NCI-H146 treated with DMSO at 0.1 percent for 48 hours (cell line): Measurements from ENCODE around the gene CFAP47.
"Not testable (repeated sequence)": the region's sequence is repeated elsewhere in the genome, so short reads cannot be mapped to it uniquely, and the experiment has no call there.

Experiments
- DNase-seq: peaks from one replicate; lab custom pipeline; 2025; ENCODE audit not compliant: unreplicated experiment; lab: John Stamatoyannopoulos, UW

Gene CFAP47

GRCh38 chrX:36214924-36215323 is 295.4 kb downstream of the CFAP47 start:
- DNase-seq, result no peak

DNA sequence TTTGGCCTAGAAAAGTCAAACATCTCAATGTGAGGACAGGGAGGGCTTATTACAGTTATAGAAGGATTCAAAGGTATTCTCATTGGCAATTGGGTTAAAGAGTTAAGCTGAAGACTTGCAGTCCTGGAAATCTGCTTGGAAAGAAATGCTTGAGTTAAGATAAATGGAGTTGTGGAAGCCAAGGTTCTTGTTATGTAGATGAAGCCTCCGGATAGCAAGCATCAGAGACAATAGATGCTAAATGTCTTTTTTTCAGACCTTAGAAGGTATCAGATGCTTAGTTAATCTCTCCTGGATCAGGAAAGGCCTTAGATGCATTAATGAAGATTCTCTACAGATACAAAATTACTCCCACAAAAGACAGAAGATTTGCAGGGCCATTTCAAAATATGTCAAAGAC is 299.3 kb downstream of the CFAP47 start:
- DNase-seq, result no peak

DNA sequence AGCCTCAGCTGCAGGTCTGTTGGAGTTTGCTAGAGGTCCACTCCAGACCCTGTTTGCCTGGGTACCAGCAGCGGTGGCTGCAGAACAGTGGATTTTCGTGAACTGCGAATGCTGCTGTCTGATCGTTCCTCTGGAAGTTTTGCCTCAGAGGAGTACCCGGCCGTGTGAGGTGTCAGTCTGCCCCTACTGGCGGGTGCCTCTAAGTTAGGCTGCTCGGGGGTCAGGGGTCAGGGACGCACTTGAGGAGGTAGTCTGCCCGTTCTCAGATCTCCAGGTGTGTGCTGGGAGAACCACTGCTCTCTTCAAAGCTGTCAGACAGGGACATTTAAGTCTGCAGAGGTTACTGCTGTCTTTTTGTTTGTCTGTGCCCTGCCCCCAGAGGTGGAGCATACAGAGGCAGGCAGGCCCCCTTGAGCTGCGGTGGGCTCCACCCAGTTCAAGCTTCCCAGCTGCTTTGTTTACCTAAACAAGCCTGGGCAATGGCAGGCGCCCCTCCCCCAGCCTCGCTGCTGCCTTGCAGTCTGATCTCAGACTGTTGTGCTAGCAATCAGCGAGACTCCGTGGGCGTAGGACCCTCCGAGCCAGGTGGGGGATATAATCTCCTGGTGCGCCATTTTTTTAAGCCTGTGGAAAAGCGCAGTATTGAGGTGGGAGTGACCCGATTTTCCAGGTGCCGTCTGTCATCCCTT is 315.4 kb downstream of the CFAP47 start:
- DNase-seq, result not testable (repeated sequence)

DNA sequence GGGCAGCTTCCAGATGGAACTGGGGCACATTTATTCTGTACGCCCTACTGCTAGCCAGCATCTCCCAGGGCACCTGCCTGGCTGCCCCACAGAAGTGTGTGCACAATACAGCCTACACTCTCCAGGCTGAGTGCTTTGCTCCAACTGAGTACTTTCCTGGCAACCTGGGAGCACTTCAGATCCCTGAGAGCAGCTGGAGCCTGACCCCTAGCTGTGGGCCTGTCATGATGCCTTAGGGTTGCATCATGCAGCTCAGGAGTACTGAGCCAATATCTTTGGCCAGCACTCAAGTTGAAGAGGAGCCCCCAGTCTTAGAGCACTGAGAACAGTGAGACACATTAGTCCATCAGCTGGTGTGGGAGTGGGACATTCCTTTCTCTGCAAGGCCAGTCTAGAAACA is 321.9 kb downstream of the CFAP47 start:
- no peak for DNase-seq

DNA sequence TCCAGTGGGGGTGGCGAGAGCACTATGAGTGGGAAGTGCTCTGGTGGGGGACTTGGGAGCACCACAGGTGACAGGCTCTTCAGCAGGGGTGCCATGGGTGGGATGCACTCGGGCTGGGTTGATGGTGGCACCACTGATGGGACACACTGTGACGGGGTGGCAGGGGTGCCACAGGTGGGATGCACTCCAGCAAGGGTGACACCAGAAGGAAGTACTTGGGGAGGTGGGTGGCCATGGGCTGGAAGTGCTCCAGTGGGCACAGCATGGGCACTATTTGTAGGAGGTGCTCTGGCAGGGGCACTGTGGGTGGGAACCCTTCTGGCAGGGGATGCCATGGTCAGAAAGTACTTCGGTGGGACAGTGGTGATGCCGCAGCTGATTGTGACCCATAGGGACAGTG is 346.6 kb downstream of the CFAP47 start:
- no peak for DNase-seq

GRCh38 chrX:36310136-36310535 is 390.6 kb downstream of the CFAP47 start:
- DNase-seq, result no peak

- no peak for DNase-seq
Measured at GRCh38 chrX:36314303-36314702, 394.8 kb downstream of the CFAP47 start.

GRCh38 chrX:36334572-36334971 is 415.0 kb downstream of the CFAP47 start:
- no peak for DNase-seq

- DNase-seq, result no peak
Measured at GRCh38 chrX:36336751-36337150, 417.2 kb downstream of the CFAP47 start.

DNA sequence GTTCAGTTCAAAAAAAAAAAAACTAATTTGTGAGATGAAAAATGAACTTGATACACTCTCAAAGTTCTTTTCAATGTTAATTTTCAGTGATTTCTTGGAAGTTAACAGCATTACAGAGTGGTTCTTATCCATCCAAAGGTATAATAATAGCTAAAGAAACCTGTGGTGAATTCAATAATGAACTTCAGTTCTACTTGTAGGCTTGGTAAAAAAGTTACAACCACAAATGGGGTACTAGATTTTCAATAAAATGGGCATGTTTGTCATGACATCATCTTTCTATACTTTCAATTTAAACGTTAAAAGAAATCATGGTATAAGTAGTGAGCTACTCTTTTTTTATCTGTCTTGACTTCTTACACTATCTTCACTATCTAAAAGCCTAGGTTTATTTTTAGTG is 424.8 kb downstream of the CFAP47 start:
- DNase-seq, result no peak

GRCh38 chrX:36348509-36348908 is 429.0 kb downstream of the CFAP47 start:
- no peak for DNase-seq

DNA sequence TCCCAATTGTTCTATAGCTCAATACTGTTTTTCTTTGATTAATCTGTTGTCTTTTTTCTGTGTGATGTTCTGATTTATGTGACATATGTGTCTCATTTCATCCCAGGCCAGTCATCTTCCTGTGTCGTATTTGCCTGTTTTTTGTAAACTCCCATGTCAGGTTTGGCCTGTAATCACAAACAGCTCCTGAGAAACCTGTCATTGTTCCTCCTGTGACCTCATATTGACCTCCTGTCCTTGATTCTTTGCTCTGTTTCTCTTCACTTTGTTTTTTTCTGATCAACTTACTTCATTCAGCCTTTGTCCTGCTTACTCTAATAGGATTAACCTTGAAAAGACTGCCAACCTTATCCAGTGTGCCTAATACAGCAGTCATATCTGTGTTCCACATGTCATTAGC is 438.3 kb downstream of the CFAP47 start:
- DNase-seq, result no peak

DNA sequence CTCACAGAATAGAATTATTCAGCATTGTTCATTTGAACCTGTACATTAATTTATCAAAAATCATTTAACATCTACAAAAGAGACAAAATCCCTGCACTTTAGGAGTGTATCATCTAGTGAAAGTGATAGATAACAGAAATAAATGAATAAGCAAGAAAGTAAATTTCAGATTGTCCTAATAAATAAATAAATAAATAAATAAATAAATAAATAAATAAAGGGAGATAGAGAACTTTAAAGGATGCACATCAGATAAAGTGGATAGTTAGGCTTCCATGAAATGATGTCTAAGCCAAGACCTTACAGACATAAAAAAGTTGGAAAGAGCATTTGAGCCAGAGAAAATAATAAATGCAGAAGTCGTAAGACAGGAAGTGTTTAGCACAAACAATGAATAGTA is 444.7 kb downstream of the CFAP47 start:
- no peak for DNase-seq

DNA sequence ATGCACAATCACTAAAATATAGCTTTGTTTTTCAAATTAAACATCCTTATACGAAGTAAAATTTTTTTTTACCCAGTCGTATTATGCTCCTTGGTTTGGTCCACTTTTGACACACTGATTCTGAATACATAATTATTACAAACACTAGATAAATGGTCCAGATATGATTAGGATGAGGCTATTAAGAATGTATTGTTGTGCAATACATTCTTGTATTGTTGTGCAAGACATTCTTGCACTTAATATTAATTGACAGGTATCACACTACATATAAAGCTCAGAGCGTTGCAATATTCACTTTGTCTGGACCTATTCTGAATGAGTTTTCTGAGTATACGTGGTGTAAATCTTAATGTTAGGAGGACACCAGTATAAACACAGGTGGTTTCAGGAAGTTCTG is 464.0 kb downstream of the CFAP47 start:
- DNase-seq, result no peak

DNA sequence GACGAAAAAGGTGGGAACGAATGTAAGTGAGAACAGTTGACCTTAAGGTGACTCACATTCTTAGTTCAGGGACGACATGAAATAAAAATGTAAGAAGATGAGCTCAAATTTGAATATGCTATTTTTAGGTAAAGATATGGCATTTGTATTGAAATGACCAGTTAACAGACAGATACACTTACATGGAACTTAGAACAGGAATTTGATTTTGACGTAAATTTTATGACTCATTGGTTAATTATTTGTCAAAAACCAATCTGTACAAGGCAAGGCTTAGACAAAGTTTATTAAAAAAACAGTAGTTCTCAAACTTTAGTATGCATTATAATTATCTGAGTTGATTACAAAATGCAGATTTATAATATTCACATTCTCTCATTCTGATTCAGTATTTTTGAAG is 469.4 kb downstream of the CFAP47 start:
- DNase-seq, result no peak

- DNase-seq, result no peak
Measured at GRCh38 chrX:36401774-36402173, 482.2 kb downstream of the CFAP47 start.

DNA sequence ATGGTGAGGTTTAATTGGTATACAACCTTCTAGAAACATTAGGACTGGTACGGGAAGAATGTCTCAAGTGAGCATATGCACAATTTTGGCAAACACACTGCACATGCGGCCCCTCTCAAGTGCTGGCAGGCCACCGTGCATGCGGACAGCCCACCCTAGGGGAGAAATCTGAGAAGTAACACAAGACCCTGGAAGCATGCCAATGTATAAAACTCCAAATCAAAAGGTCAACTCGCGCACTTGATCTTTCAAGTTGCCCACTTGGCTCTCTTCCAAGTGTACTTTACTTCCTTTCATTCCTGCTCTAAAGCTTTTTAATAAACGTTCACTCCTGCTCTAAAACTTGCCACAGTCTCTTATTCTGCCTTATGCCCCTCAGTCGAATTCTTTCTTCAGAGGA is 488.3 kb downstream of the CFAP47 start:
- DNase-seq, result no peak

DNA sequence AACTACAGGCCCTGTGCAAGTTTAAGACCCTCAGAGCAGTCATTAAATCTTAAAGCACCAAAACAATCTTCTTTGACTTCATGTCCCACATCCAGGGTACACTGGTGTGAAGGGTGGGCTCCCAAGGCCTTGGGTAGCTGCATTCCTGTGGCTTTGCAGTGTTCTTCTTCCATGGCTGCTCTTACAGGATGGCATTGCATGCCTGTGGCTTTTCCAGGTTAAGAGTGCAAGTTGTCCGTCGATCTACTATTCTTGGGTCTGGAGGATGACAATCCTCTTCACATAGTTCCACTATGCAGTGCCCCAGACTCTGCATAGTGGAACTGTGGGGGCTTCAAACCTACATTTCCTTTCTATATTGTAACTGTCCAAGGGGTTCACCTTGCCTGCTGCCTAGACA is 494.5 kb downstream of the CFAP47 start:
- DNase-seq, result no peak

DNA sequence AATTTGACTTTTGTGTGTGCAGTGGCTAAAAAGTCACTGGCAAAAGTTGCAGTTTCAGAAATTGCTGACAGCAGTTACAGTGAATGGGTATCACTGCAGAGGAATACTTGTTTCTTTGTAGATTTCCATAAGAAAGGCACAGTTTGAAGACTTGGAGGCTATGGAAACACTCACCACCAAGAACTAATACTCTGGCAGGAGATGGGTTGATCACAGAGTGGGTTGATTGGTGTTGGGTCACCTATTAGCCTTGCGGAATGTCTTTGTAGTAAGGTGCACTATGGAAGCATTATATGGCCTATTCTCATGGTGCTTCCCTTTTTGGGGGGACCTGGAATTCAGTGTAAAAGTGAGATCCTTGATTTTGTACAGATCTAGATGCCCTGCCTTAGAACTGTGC is 502.8 kb downstream of the CFAP47 start:
- no peak for DNase-seq

DNA sequence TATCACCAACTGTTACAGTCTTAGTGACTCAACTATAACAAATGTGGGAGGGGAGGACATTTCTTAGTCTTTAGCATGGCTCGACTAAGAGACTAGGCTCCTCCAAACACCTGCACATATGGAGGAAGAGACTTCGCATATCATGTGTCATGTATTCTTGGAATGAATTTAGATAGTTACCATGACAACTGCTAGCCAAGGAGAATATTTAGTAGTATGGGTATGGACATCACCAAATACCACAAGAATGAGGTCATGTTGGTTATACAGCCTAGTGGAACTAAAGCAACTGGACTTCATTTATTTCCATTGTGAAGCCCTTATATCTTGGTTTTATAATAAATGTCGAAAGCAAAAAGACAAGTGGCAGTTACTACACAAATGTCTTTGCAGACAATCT is 512.3 kb downstream of the CFAP47 start:
- DNase-seq, result no peak

DNA sequence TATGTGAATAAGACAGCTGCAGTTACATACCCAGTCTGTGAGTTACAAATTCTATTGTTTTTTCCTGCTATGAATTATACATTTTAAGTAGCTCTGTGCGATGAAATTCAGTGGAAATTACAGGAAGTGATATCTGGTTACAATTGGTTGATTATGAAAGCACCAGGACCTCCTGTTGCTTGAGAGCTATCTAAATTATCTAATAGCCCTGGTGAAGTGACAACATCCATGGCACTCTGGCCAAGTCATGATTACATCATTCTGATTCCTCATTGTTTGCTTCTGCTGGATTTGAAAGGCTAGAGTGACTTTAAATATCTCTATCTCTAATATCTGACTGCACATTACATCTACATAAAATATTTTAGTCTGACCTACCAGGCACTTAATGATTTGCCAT is 515.0 kb downstream of the CFAP47 start:
- no peak for DNase-seq
